K562 (cell line): Measurements from ENCODE around the gene ACO2. TPM values are rescaled to one million over a fixed set of nuclear protein-coding genes. Genes with fewer than 3 reads are reported as not detected.
A peak's percentile ranks its signal among the peaks of the same experiment; 100 is the strongest.

Source experiments
- ATAC-seq: fragments of 200-7000 bp; cut with Tn5 transposase; 3 replicates; pipeline ENCODE4 v1.9.1; 2020; ENCODE audit warnings: moderate library complexity
- BruUV-seq: library from RNA; stranded (reverse); fragments of 400-500 nt; replicated peaks from 2 replicates; lab custom pipeline; 2021; lab: Mats Ljungman, UMichigan
- CTCF ChIA-PET: fragments of 300-600 bp; formaldehyde crosslinking; extraction: SDS; loops from one replicate; lab custom pipeline; 2021; ENCODE audit warnings: low intra/inter-chr PET ratio; lab: Yijun Ruan, JAX
- POLR2A ChIA-PET: fragments of 300-600, 350-650 bp; sonication (Branson Sonifier 250); formaldehyde crosslinking; extraction: SDS; loops from one replicate; lab custom pipeline; 2021; ENCODE audit warnings: antibody characterized with exemption, inconsistent platforms; lab: Yijun Ruan, JAX
- DNase-seq, 4 experiments: peaks; one replicate each; pipeline versions ENCODE4 v3.0.0 to v3.0.0-alpha.2; 2011 to 2018; ENCODE audit warnings: low spot score in 3 of 4, mixed read lengths in 3 of 4; ENCODE audit errors: extremely low read depth in 1 of 4
- FAIRE-seq: peaks from 2 replicates; lab custom pipeline; 2011; peaks lifted over from hg19 to GRCh38; lab: Jason Lieb, UNC
- H2AFZ ChIP-seq: 2 replicates; pipeline ENCODE4 v1.6.0; 2011; ENCODE audit warnings: low read depth, low read length, control low read depth, inconsistent platforms
- H3K27ac ChIP-seq: fragments of 200-600 bp; 3 replicates; pipeline ENCODE4 v1.8.0; 2011; ENCODE audit warnings: low read depth, mild to moderate bottlenecking, control low read depth, inconsistent platforms, low read length, moderate library complexity, mixed read lengths; ENCODE audit errors: extremely low read depth
- H3K27me3 ChIP-seq, 2 experiments: fragments of 300-600 bp in 1 of 2; 2 replicates in 1 of 2; 3 replicates in 1 of 2; pipeline versions ENCODE4 v1.6.0 to v1.8.0; 2011; ENCODE audit warnings: inconsistent platforms in 2 of 2, low read length in 2 of 2, mild to moderate bottlenecking in 1 of 2, mixed read lengths in 1 of 2, moderate library complexity in 1 of 2; ENCODE audit not compliant: control insufficient read depth in 2 of 2, insufficient read depth in 2 of 2
- H3K36me3 ChIP-seq: fragments of 300-600 bp; 3 replicates; pipeline ENCODE4 v1.8.0; 2011; ENCODE audit warnings: mild to moderate bottlenecking, low read length, inconsistent platforms; ENCODE audit not compliant: control insufficient read depth, insufficient read depth
- H3K4me1 ChIP-seq, 2 experiments: fragments of 200-600 bp in 1 of 2; replicated peaks in 1 of 2; 2 replicates in 1 of 2; 3 replicates in 1 of 2; pipeline versions ENCODE4 v1.5.1 to v1.8.0; 2011; ENCODE audit warnings: inconsistent platforms in 2 of 2, low read length in 2 of 2, mild to moderate bottlenecking in 1 of 2, mixed read lengths in 1 of 2, moderate library complexity in 1 of 2; ENCODE audit not compliant: control insufficient read depth in 2 of 2, insufficient read depth in 2 of 2
- H3K4me2 ChIP-seq: 2 replicates; pipeline ENCODE4 v1.6.1; 2011; ENCODE audit warnings: low read length, control low read depth, inconsistent platforms, mixed read lengths; ENCODE audit not compliant: insufficient read depth
- H3K4me3 ChIP-seq: fragments of 200-600 bp; sonication (generic), shearing (Covaris generic); 2 replicates; pipeline ENCODE4 v1.5.1; 2016; ENCODE audit warnings: control low read depth, inconsistent platforms
- H3K79me2 ChIP-seq: fragments of 200-600 bp; 3 replicates; pipeline ENCODE4 v1.8.0; 2011; ENCODE audit warnings: low read length, inconsistent platforms; ENCODE audit not compliant: control insufficient read depth, insufficient read depth
- H3K9ac ChIP-seq, 2 experiments: 2 replicates each; pipeline versions ENCODE4 v1.6.0 to v1.6.1; 2011; ENCODE audit warnings: low read depth in 2 of 2, low read length in 2 of 2, control low read depth in 1 of 2, inconsistent platforms in 1 of 2, mild to moderate bottlenecking in 1 of 2, mixed read lengths in 1 of 2; ENCODE audit not compliant: insufficient read depth in 1 of 2
- H3K9me1 ChIP-seq: one replicate; pipeline ENCODE4 v1.6.0; 2011; ENCODE audit warnings: inconsistent platforms, mild to moderate bottlenecking, low read length, moderate library complexity; ENCODE audit not compliant: control insufficient read depth, insufficient read depth
- H3K9me3 ChIP-seq: replicated peaks from 2 replicates; pipeline ENCODE4 v1.5.1; 2011; ENCODE audit warnings: low read depth, low read length, inconsistent platforms; ENCODE audit not compliant: control insufficient read depth, insufficient read depth
- H4K20me1 ChIP-seq: replicated peaks from 2 replicates; pipeline ENCODE4 v1.6.1; 2011; ENCODE audit warnings: low read length, inconsistent platforms, mixed read lengths; ENCODE audit not compliant: control insufficient read depth, insufficient read depth
- HNRNPUL1 ChIP-seq: fragments of 200-400 bp; formaldehyde crosslinking; IDR thresholded peaks from 2 replicates; pipeline ENCODE4 v1.6.1; 2017; ENCODE audit warnings: low read length
- MTA3 ChIP-seq: fragments of 450-650 bp; formaldehyde crosslinking; IDR thresholded peaks from 2 replicates; pipeline ENCODE4 v1.6.1; 2017; ENCODE audit warnings: mild to moderate bottlenecking, borderline replicate concordance
- NFRKB ChIP-seq: fragments of 450-650 bp; IDR thresholded peaks from 2 replicates; pipeline ENCODE4 v1.6.1; 2016; ENCODE audit warnings: low read depth
- POLR2A ChIP-seq: fragments of 450-650 bp; conservative IDR thresholded peaks from 2 replicates; pipeline ENCODE4 v1.6.1; 2016
- POLR2B ChIP-seq: fragments of 450-650 bp; IDR thresholded peaks from 2 replicates; pipeline ENCODE4 v1.6.1; 2018; ENCODE audit warnings: low read depth; ENCODE audit not compliant: partially characterized antibody
- POLR2G ChIP-seq: fragments of 200-400 bp; formaldehyde crosslinking; IDR thresholded peaks from 2 replicates; pipeline ENCODE4 v1.6.1; 2017; ENCODE audit warnings: low read depth, mild to moderate bottlenecking, antibody characterized with exemption, low read length, moderate library complexity
- SIRT6 ChIP-seq: IDR thresholded peaks from one replicate; pipeline ENCODE4 v1.6.1; 2012; ENCODE audit warnings: low read depth, mild to moderate bottlenecking, control low read depth, inconsistent platforms, low read length, moderate library complexity
- ZFX ChIP-seq: sonication (generic); formaldehyde crosslinking; IDR thresholded peaks from 2 replicates; pipeline ENCODE4 v1.8.0; 2022; ENCODE audit warnings: mild to moderate bottlenecking, missing genetic modification reagents, moderate library complexity
- ZNF436 ChIP-seq: fragments of 250-450, 450-650 bp; sonication (Bioruptor Pico); formaldehyde crosslinking; IDR thresholded peaks from 2 replicates; pipeline ENCODE4 v1.7.0; 2020; ENCODE audit warnings: mild to moderate bottlenecking
- ZNF699 ChIP-seq: fragments of 250-450 bp; sonication (Bioruptor Pico); IDR thresholded peaks from 2 replicates; pipeline ENCODE4 v1.8.0; 2021; ENCODE audit warnings: mild to moderate bottlenecking, moderate library complexity; ENCODE audit not compliant: insufficient replicate concordance
- WGBS: fragments of 100-300 bp; shearing (Covaris generic); methylation state at CpG from one replicate; pipeline ENCODE4 v1.1.6; 2016; ENCODE audit warnings: low coverage, mixed read lengths; ENCODE audit not compliant: insufficient coverage; ENCODE audit errors: missing lambda C conversion rate; 5-methylcytosine and 5-hydroxymethylcytosine counted together
- in situ Hi-C: fragments of 300-500 bp; cut with MboI; formaldehyde crosslinking; loops from 4 replicates; pipeline ENCODE4 v1.15.0; 2018; ENCODE audit warnings: inconsistent platforms, mixed read lengths
- intact Hi-C: fragments of 100-400 bp; cut with micrococcal nuclease; formaldehyde crosslinking; loops from 2 replicates; pipeline ENCODE4 v1.14.2; 2022
- polyA plus RNA-seq, 8 experiments: library from polyadenylated mRNA; depleted of rRNA in 4 of 8; stranded (reverse) in 5 of 8; unstranded in 3 of 8; fragments of >200 nt; fragmentation: Nextera tagmentation in 2 of 8; fragmentation: Illumina TruSeq in 1 of 8; extraction: Ambion mirVana in 2 of 8; extraction: Trizol in 1 of 8; gene quantifications; 2 replicates each; pipeline versions ENCODE4 v1.2.1 to v1.2.3, GENCODE V29; 2011 to 2014; ENCODE audit warnings: inconsistent platforms in 1 of 8, missing spikeins in 1 of 8
- total RNA-seq, 7 experiments: library from RNA; depleted of rRNA in 6 of 7; stranded (reverse); fragments of >200 nt in 6 of 7; fragmentation: Illumina TruSeq in 2 of 7; extraction: Trizol in 2 of 7; gene quantifications; 2 replicates each; pipeline versions ENCODE4 v1.2.1 to v1.2.3, GENCODE V29; 2011 to 2021; ENCODE audit warnings: low replicate concordance in 1 of 7
- TF ChIP-seq, protein P1 (sequence below): sonication (generic); formaldehyde crosslinking; IDR thresholded peaks from 2 replicates; pipeline ENCODE4 v1.8.1; 2023; ENCODE audit warnings: mild to moderate bottlenecking, missing genetic modification reagents
- TF ChIP-seq, protein P2 (sequence below): fragments of 450-650 bp; formaldehyde crosslinking; IDR thresholded peaks from 2 replicates; pipeline ENCODE4 v1.4.0; 2020; ENCODE audit warnings: mild to moderate bottlenecking, mixed read lengths

ACO2 gene
- total and polyA plus RNA-seq, 9 of the 15 experiments (the other 6 are each of a cell fraction or from before 2014, with no cell fraction given) = 16.2 to 119 (median 43.2) TPM

DNA sequence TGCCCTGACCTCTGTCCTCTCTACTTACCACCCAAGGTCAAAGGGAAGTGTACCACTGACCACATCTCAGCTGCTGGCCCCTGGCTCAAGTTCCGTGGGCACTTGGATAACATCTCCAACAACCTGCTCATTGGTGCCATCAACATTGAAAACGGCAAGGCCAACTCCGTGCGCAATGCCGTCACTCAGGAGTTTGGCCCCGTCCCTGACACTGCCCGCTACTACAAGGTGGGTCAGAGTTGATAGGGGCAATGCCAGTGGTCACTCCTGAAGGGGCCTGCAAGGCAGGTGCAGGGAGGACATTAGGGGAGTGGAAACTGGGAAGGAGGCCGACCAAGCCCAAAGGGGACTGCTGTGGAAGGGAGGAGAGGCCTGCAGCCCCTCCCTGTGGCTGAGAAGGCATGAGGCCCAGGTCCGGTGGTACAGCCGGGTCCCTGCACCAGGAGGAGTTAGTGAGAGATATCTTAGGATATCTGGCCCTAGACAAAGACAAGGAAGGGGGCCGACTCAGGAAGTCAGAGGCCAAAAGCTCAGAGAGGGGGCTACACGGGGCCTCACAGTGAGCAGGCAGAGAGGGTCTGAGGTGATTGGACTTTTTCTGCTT, 57.4 kb downstream of the ACO2 start:
- ChIA-PET POLR2A (interaction anchor here (1.4 to 1.6 kb wide), 2 partner anchors 119 to 124 kb away, joined by 4 to 7 read pairs; no protein-coding TSS in a partner anchor), CTCF (interaction anchor here (1.8 kb wide), 1 partner anchor 123 kb away, joined by 11 read pairs; no protein-coding TSS in a partner anchor)
- 0 out of 2 replicates have a peak, but pooled peaks have one; percentile 24 for TF ChIP-seq ZFX
- TF ChIP-seq NFRKB = no peak
- no peak for TF ChIP-seq ZNF699 (CRISPR knock-in tag)
- TF ChIP-seq, protein P1, sequence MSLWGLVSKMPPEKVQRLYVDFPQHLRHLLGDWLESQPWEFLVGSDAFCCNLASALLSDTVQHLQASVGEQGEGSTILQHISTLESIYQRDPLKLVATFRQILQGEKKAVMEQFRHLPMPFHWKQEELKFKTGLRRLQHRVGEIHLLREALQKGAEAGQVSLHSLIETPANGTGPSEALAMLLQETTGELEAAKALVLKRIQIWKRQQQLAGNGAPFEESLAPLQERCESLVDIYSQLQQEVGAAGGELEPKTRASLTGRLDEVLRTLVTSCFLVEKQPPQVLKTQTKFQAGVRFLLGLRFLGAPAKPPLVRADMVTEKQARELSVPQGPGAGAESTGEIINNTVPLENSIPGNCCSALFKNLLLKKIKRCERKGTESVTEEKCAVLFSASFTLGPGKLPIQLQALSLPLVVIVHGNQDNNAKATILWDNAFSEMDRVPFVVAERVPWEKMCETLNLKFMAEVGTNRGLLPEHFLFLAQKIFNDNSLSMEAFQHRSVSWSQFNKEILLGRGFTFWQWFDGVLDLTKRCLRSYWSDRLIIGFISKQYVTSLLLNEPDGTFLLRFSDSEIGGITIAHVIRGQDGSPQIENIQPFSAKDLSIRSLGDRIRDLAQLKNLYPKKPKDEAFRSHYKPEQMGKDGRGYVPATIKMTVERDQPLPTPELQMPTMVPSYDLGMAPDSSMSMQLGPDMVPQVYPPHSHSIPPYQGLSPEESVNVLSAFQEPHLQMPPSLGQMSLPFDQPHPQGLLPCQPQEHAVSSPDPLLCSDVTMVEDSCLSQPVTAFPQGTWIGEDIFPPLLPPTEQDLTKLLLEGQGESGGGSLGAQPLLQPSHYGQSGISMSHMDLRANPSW (CRISPR knock-in tag) = no peak
- TF ChIP-seq POLR2B = peak; percentile 24
- TF ChIP-seq POLR2A = peak; percentile 42
- TF ChIP-seq ZNF436 (CRISPR knock-in tag) = no peak
- TF ChIP-seq MTA3 = 0 out of 2 replicates have a peak, but pooled peaks have one; percentile 27
- TF ChIP-seq POLR2G = peak; percentile 24; the same call in 1 of the 2 replicates
- TF ChIP-seq SIRT6 = peak; percentile 39
- no peak for TF ChIP-seq HNRNPUL1
- TF ChIP-seq, protein P2, sequence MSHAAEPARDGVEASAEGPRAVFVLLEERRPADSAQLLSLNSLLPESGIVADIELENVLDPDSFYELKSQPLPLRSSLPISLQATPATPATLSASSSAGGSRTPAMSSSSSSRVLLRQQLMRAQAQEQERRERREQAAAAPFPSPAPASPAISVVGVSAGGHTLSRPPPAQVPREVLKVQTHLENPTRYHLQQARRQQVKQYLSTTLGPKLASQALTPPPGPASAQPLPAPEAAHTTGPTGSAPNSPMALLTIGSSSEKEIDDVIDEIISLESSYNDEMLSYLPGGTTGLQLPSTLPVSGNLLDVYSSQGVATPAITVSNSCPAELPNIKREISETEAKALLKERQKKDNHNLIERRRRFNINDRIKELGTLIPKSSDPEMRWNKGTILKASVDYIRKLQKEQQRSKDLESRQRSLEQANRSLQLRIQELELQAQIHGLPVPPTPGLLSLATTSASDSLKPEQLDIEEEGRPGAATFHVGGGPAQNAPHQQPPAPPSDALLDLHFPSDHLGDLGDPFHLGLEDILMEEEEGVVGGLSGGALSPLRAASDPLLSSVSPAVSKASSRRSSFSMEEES = no peak
- peak overlapping the region; percentile 39; the same call in 2 of the 3 replicates for H3K27ac ChIP-seq
- no peak overlapping the region for H3K4me3 ChIP-seq
- no peaks in the 10 kb centered on the region for H3K27me3 ChIP-seq
- no peak overlapping the region for H3K4me2 ChIP-seq
- no peaks in the 10 kb centered on the region for H3K9me3 ChIP-seq
- peaks cover 24 to 66% of the 10 kb centered on the region in 2 experiments for H3K4me1 ChIP-seq
- H3K9me1 ChIP-seq = no peaks in the 10 kb centered on the region
- no peak overlapping the region for H2AFZ ChIP-seq
- ATAC-seq (peak; percentile 25), DNase-seq (peak in 1 of 4 experiments; percentile 32), FAIRE-seq (no peak)
- H3K36me3 ChIP-seq = peaks cover 91% of the 10 kb centered on the region
- H3K9ac ChIP-seq = peak overlapping the region in 1 of 2 experiments; percentile 78; a peak in 2 of 4 replicates
- peaks cover 5% of the 10 kb centered on the region; the same call in 1 of the 3 replicates for H3K79me2 ChIP-seq
- H4K20me1 ChIP-seq = no peaks in the 10 kb centered on the region; the same call in 1 of the 2 replicates
- 62% methylated on average over 9 of the region's 12 CpGs for WGBS
- intact Hi-C loops = loop anchor here (2.0 kb wide), 1 partner anchor 122 kb away; no protein-coding TSS in a partner anchor
- BruUV-seq = no TSS peak
- in situ Hi-C loops = loop anchor here (5.0 kb wide), 1 partner anchor 124 kb away; no protein-coding TSS in a partner anchor
